Fibroblast of the aortic adventitia (primary cell): ENCODE data around the gene CR1. TPM values are rescaled to one million over a fixed set of nuclear protein-coding genes. Genes with fewer than 3 reads are reported as not detected.
"Not testable (repeated sequence)": the region's sequence is repeated elsewhere in the genome, so short reads cannot be mapped to it uniquely, and the experiment has no call there.

ENCODE experiments used
- DNase-seq: peaks from one replicate; pipeline ENCODE4 v3.0.0-alpha.2; 2010; ENCODE audit warnings: low read depth
- H3K4me3 ChIP-seq: 2 replicates; pipeline ENCODE4 v1.5.1; 2011; ENCODE audit warnings: low read depth, mild to moderate bottlenecking, control low read depth, low read length, moderate library complexity
- total RNA-seq: library from RNA; depleted of rRNA; stranded (reverse); fragments of >200 nt; gene quantifications from 2 replicates; pipeline ENCODE4 v1.2.3, GENCODE V29; 2012; ENCODE audit warnings: low replicate concordance
- TF ChIP-seq, protein P1 (sequence below): IDR thresholded peaks from 2 replicates; pipeline ENCODE4 v1.5.1; 2011; ENCODE audit warnings: mild to moderate bottlenecking, low read length, control low read depth, inconsistent platforms; ENCODE audit not compliant: insufficient read depth

The CR1 gene
- total RNA-seq, 1 donor, result not detected

DNA sequence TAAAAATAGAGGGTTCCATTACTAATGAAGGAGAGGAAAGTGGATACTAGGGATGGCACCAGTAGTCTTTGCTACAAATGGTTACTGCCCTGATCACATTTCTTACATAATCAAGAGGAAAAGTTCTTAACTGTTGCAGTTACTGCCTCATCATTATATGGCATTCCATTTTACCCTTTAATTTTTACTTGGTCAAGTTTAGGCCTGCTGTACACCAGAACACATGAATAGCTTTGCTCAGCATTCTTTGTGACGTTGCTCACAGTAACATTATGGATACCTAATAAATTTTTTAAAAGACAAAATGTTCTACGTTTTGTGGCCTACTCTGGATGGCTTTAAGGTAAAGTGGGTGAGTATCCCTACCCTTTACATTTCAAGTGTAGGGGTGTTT is 110.4 kb downstream of the CR1 start:
- no peak overlapping the region for H3K4me3 ChIP-seq
- TF ChIP-seq, protein P1, sequence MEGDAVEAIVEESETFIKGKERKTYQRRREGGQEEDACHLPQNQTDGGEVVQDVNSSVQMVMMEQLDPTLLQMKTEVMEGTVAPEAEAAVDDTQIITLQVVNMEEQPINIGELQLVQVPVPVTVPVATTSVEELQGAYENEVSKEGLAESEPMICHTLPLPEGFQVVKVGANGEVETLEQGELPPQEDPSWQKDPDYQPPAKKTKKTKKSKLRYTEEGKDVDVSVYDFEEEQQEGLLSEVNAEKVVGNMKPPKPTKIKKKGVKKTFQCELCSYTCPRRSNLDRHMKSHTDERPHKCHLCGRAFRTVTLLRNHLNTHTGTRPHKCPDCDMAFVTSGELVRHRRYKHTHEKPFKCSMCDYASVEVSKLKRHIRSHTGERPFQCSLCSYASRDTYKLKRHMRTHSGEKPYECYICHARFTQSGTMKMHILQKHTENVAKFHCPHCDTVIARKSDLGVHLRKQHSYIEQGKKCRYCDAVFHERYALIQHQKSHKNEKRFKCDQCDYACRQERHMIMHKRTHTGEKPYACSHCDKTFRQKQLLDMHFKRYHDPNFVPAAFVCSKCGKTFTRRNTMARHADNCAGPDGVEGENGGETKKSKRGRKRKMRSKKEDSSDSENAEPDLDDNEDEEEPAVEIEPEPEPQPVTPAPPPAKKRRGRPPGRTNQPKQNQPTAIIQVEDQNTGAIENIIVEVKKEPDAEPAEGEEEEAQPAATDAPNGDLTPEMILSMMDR, result no peak
- no peak for DNase-seq

DNA sequence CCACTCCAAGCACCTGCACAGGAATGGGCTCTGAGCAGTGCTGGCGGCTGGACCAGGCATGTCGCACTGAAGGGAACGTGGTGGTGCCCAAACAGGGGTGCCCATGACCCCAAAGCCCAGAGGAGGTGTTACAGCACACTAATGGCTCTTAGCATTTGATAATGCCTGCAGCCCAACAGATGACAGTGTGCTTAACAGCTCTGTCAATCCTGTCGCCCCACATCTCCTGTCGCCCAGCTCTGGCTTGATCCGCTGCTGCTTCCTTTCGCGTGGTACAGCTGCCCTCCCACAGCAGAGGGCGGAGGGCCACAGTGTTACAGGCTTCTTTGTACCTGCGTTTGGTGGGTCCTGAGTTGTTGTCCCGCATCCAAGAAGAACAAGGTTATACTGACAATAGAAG is 116.8 kb downstream of the CR1 start:
- H3K4me3 ChIP-seq, result no peak overlapping the region
- TF ChIP-seq, protein P1, result no peak
- no peak for DNase-seq

DNA sequence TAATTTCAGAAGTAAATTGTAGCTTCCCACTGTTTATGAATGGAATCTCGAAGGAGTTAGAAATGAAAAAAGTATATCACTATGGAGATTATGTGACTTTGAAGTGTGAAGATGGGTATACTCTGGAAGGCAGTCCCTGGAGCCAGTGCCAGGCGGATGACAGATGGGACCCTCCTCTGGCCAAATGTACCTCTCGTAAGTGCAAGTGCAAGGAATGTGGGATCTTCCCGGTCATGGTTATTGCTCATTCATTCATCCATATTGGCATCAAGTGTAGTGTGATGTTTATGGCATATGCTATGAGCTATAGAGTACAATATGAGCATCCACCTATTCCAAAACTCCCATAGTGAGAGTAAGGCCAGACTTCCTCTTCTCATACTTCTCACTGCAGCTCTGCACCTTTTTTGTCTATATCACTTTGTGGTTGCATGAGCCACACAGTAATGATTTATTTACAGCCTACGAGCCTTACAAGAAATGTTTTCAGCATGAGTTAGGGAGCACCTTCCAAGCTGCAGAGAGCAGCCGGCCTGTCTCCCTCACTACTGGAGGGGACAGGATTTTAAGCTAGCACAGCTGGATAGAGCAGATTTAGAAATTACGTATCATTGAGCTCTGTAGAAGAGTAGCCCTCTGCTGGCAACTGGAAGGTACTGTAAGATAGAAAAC is 124.0 kb downstream of the CR1 start:
- no peak overlapping the region for H3K4me3 ChIP-seq
- DNase-seq, result peak; percentile 67
- TF ChIP-seq, protein P1, result peak; percentile 88

DNA sequence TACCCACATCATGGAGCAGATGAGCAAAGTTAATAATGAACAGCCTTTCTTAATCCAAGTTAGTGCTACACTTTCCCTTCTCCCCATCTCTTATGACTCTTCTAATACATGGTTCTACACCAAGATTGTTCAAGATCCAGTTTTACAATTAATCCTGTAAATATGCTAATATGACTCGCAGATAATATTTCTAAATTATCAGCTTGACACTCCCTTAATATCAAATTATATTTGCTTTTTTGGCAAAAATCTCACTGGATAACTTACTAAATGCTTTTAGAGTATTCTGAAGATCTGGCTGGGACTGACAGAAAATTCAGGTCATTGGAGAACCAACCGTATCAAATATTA is 124.6 kb downstream of the CR1 start:
- no peak overlapping the region for H3K4me3 ChIP-seq
- no peak for DNase-seq

DNA sequence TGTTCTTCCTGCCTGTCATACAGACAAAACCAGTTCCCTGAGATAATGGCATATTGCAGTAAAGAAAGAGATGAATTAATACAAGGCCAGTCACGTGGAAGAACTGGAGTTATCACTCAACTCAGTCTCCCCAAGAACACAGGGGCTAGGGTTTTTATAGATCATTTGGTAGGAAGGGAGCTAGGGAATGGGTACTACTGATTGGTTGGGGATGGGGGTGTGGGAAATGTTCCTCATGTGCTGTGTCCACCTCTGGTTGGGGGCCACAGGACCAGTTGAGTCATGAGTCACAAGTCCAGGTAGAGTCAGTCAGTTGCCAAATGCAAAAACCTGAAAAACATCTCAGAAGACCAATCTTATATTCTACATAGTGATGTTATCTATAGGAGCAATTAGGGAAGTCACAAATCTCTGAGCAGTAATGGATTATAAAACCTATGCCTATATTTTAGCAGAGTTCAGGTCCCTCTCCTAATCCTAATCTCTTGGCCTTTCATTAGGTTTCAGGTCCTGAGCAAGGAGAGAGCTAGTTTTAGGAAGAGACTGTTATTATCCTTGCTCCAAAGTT is 129.6 kb downstream of the CR1 start:
- DNase-seq, result not testable (repeated sequence)

More for the DNA sequence above, 124.6 kb downstream of the CR1 start:
- TF ChIP-seq, protein P1, result no peak

DNA sequence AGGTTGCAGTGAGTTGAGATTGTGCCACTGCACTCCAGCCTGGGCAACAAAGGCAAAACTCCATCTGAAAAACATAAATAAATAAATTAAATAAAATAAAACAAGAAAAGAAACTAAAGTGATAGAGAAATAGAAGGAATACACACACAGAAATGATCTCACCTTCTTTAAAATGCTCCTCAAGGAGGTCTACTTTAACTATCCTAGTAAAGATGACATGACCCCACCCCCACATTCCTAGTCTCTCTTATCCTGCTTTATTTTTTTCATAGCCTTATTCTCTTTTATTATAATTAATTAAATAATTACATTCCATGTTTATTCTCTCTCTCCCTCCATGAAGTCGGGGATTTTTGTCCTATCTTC is 131.0 kb downstream of the CR1 start:
- no peak for DNase-seq
- no peak overlapping the region for H3K4me3 ChIP-seq

More for the DNA sequence above, 129.6 kb downstream of the CR1 start:
- H3K4me3 ChIP-seq, result not testable (repeated sequence)

DNA sequence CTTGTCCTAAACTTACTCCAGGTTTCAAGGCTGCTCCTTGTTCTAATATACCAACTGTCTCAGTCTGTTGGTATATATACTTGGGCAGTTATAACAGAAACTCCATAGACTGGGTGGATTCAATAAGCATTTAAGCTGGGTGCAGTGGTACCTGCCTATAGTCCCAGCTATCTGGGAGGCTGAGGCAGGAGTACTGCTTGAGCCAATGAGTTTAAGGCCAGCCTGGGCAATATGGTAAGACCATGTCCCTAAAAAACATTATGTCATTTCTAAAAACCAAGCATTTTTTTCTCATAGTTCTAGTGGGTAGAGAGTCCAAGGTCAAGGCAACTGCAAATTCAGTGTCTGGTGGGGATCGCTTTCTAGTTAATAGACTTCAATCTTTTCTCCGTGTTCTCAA is 131.5 kb downstream of the CR1 start:
- DNase-seq, result no peak

More for the DNA sequence above, 131.0 kb downstream of the CR1 start:
- TF ChIP-seq, protein P1, result no peak

More for the DNA sequence above, 131.5 kb downstream of the CR1 start:
- TF ChIP-seq, protein P1, result no peak
- H3K4me3 ChIP-seq, result no peak overlapping the region
